Gastrocnemius medialis (tissue), 4 donors: ENCODE results near the gene COQ8A.

Experiments
- CTCF ChIP-seq, 5 experiments: fragments of 450-650 bp in 3 of 5; fragments of 200-600 bp in 2 of 5; sonication (generic) in 2 of 5; IDR thresholded peaks in 4 of 5; conservative IDR thresholded peaks in 1 of 5; 1 replicate in 4 of 5; 2 replicates in 1 of 5; pipeline ENCODE4 v1.5.1; 2016 to 2019; ENCODE audit warnings: antibody characterized with exemption in 5 of 5, mild to moderate bottlenecking in 3 of 5, moderate library complexity in 3 of 5
- POLR2A ChIP-seq, 2 donors: fragments of 450-650 bp; IDR thresholded peaks; one replicate each; pipeline ENCODE4 v1.6.1; 2017; ENCODE audit warnings: antibody characterized with exemption in 2 of 2, mild to moderate bottlenecking in 2 of 2, moderate library complexity in 2 of 2

DNA sequence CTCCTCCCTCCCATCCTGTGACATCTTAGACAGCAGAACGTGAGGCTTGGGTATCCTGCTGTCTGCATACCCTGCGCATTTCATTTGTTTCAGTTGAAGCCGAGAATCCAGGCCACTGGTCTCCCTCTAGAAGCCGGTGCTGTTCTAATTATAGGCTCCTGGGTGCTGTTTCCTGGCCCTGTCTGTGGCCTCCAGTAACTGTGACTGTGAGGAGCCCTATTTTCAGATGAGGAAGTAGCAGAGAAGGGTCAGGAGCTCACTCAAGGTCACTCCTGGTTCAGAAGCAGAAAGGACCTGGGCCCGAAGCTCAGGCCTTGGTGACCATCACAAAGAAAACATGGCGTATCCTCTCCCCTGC lies 24.0 kb downstream of the COQ8A start:
- TF ChIP-seq CTCF (IDR thresholded peaks at IDR 0.05 in 4 of 5, conservative IDR thresholded peaks at IDR 0.05 in 1 of 5): no peak
- TF ChIP-seq POLR2A (IDR thresholded peaks at IDR 0.05): peak in 1 of 2 donors; percentile 14
